HG03135 (cell line): ENCODE results near the gene FKBP9.
A peak's percentile ranks its signal among the peaks of the same experiment; 100 is the strongest.
"Not testable (repeated sequence)": the region's sequence is repeated elsewhere in the genome, so short reads cannot be mapped to it uniquely, and the experiment has no call there.

Experiments used
- ATAC-seq: cut with Tn5 transposase; IDR thresholded peaks from one replicate; pipeline ENCODE4 v1.9.1; 2021; ENCODE audit warnings: mild to moderate bottlenecking, moderate library complexity; ENCODE audit not compliant: unreplicated experiment

The FKBP9 gene

DNA sequence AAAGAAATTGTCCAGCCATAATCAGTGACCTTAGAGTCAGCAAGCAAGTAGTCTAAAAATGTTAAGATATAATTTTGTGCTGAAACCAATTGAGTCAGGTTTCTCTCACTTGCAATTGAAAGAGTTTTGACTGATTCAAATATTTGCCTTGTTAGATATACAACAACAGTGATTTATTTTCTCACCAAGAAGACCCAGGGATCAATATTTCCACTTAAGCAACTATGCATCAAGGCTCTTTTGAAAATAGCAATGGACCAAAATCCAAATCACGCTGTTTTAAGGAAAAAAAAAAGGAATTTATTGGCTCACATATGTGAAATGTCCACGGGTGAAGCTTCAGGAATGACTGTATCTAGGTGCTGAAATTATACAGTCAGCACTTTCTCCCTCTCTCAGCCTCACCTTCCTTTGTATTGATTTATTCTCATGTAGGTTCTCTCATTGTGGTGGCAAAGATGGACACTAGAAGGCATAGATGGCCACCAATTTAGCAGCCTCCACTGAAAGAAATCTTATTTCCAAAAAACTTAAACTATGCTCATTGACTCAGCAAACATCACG lies 9.7 kb upstream of the FKBP9 start:
- ATAC-seq = no peak

DNA sequence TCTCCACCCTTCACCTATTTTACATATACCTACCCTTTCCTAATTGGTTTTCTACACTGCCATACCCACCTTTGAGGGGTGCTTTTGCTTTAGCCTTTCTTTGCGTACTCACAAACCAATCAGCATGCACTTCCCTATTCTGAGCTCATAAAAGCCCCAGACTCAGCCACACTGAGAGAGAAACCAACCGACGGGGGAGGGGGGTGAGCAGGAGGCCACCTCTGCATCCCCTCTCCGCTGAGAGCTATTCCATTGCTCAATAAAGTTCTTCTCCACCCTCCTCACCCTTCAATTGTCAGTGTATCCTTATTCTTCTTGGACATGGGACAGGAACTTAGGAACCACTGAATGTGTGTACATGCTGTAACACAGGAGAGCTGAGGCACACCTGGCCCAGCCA lies 9.0 kb upstream of the FKBP9 start:
- no peak for ATAC-seq

- ATAC-seq = no peak
Observed at GRCh38 chr7:32952876-32953275, 4.4 kb upstream of the FKBP9 start.

- ATAC-seq = peak; percentile 11
Observed at GRCh38 chr7:32958046-32959025, 1.1 kb downstream of the FKBP9 start.

DNA sequence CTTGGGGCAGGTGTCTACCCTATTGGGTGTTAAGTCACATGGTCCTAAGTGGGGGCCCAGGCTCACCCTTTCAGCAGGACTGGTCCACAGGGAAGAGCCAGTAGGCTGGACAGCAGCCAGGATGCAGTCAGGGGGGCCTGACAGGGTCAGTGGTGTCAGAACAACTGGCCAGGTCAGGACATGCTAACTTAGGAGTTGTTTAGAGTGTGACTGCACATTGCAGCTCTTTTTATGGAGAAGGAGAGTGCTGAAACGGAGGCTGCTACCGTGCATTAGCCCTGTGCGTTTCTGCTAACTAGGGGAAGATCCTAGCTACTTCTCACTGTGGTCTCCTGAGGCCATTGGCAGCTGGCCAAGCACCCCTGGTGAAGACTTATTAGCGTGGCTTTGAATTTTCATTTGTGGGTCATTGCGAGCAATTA lies 6.7 kb downstream of the FKBP9 start:
- ATAC-seq = not testable (repeated sequence)

DNA sequence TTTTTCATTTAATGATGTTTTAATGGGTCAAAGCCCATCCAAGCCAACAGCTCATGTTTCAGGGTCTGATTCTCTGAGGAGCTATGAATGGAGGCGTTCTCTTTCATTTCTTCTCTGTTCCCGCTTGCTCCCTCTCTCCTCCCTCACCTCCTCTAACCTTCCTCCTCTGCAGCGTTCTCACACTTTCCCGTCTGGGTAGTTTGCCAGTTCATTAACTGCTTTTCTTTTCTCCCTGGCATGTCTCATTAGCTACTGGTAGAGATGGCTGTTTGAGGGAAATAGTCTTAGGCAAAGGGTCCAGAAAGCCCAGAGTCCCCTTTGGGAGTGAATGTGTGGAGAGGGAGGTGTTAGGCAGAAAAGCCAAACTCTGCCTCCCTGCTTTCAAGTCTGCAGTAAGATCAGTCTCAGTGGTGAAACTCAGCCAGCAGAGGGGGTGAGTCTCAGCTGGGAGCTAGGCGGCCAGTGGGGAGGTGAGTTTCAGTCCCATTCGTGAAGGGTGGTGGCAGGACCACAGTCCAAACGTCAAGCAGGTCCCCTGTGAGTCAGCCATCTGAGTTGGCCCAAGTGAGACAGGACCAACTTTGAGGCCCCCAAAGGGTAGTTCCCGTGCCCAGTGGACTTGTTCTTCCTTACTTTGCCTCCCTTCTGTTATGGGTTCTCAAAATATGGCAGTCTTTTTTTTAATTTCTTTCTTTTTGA lies 7.4 kb downstream of the FKBP9 start:
- ATAC-seq = peak; percentile 94

DNA sequence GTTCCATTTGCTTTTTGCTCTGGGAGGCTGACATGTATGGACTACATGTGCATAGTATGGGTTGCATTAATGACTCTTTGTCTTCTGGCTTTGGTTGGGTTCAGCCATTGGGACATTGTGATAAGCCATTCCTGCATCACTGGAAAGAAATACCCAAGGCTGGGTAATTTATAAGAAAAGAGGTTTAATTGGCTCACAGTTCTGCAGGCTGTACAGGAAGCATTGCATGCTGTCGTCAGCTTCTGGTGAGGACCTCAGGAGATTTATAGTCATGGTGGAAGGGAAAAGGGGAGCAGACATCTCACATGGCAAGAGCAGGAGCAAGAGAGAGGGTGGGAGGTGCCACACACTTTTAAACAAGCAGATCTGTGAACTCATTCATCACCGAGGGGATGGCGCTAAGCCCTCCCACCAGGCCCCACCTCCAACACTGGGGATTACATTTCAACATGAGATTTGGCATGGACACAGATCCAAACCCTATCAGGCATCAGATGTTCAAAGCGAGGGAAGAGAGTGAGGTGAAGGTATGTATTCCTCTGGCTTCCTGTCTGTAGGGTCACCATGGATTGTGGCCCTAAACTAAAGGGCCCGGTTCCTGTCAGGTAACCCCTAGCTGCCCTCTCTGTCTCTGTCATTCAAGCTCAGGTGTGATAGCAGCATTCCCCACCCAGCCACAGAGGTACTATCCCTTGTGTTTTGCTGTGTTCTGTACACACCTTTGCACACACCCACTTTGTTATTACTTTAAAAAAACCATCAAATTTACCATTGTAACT lies 9.4 kb downstream of the FKBP9 start:
- not testable (repeated sequence) for ATAC-seq

GRCh38 chr7:32967268-32967582 lies 10.0 kb downstream of the FKBP9 start:
- not testable (repeated sequence) for ATAC-seq

DNA sequence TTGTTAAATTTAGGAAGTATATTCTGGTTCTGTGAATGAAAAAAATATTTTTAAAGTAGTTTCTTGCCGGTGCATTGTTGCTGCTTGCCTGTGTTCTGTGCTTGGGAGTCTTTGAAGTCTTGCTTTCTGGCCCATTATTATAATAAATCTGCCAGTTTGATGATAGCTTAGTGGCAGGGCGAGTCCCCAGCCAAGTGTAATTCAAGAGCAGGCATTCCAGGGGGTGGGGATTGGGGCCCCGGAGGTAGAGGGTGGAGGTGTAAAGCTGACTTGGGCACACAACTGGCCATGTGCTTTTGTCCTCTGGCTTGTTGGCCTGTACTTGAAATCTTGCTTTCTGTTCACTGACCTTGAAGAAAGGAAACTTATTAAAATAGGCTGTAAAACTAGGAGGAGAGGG lies 14.7 kb downstream of the FKBP9 start:
- ATAC-seq = not testable (repeated sequence)

GRCh38 chr7:32977159-32977558 lies 19.9 kb downstream of the FKBP9 start:
- ATAC-seq = not testable (repeated sequence)

- not testable (repeated sequence) for ATAC-seq
Observed at GRCh38 chr7:32979246-32979645, 22.0 kb downstream of the FKBP9 start.

- ATAC-seq = not testable (repeated sequence)
Observed at GRCh38 chr7:32979902-32980301, 22.7 kb downstream of the FKBP9 start.

GRCh38 chr7:32988148-32988547 lies 30.9 kb downstream of the FKBP9 start:
- peak; percentile 74 for ATAC-seq

DNA sequence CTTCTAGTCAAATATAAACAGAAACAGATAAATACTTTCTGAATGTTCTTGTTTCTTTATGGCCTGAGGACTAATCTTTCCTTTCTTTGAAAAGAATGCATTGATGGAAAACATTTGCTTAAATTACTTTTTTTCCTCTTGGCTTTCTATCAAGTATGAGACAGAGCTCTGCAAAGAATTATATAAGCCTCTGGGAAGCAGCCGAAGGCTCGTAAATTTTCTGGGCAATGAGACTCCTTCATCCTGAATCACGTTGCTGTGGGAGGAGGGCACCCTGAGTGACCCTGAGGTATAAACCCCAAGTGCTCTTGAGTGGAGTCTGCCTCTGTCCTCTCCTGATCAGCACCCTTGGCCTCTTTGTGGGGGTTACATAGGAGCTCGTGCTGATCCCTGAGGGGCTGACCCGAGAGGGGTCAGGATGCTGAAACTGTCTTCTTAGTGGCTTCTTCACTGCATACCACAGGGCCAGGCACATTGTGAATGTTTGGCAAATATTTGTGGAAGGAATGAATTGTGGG lies 33.9 kb downstream of the FKBP9 start:
- ATAC-seq = not testable (repeated sequence)

GRCh38 chr7:32991975-32992700 lies 34.9 kb downstream of the FKBP9 start:
- ATAC-seq = not testable (repeated sequence)

- ATAC-seq = not testable (repeated sequence)
Observed at GRCh38 chr7:32992750-32993149, 35.5 kb downstream of the FKBP9 start.

- peak; percentile 23 for ATAC-seq
Observed at GRCh38 chr7:32997956-32998355, 40.7 kb downstream of the FKBP9 start.

DNA sequence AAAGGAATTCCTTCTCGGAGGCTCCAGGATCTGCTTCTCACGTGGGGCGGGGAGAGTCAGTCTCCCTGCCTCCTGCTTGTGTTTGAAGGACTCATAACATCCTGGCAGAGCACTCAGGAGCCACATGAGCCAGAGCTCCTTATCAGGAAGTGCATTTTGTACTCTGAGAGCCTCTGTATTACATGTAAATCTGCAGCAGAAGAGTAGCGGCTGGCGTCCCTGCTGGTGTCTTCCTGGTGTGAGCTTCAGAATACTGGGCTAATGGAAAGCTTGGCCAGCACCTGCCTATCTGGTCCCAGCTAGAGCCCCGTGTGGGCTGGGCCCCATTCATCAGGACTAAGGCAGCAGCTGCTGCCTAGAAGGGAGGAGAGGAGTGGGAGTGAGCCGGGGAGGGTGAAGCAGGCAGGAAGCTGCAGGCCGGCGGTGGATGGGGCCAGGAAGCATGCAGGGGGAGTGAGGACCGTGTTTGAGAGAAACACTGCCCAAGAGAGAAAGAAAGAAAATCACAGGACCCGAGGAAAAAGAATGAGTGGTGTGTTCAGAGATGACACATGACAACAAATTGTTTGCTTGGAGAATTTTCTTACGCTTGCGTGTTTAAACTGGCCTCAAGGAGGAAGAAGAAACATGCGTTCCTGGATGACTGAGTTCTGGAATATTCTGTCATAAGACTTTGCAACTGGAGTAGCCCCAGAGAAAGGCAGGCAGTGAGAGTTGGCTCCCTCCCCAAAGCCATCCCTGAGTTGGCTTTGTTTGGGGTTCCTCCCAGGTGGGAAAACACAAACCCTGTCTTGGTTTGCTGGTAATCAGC lies 41.3 kb downstream of the FKBP9 start:
- ATAC-seq = peak; percentile 74

GRCh38 chr7:32999380-32999779 lies 42.1 kb downstream of the FKBP9 start:
- not testable (repeated sequence) for ATAC-seq
